NCI-H1417 treated with DMSO at 0.1 percent for 48 hours (cell line): ENCODE measurements around the gene SKA1.

Experiments used
- DNase-seq: peaks from one replicate; lab custom pipeline; 2025; lab: John Stamatoyannopoulos, UW

The SKA1 gene, protein sequence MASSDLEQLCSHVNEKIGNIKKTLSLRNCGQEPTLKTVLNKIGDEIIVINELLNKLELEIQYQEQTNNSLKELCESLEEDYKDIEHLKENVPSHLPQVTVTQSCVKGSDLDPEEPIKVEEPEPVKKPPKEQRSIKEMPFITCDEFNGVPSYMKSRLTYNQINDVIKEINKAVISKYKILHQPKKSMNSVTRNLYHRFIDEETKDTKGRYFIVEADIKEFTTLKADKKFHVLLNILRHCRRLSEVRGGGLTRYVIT

DNA sequence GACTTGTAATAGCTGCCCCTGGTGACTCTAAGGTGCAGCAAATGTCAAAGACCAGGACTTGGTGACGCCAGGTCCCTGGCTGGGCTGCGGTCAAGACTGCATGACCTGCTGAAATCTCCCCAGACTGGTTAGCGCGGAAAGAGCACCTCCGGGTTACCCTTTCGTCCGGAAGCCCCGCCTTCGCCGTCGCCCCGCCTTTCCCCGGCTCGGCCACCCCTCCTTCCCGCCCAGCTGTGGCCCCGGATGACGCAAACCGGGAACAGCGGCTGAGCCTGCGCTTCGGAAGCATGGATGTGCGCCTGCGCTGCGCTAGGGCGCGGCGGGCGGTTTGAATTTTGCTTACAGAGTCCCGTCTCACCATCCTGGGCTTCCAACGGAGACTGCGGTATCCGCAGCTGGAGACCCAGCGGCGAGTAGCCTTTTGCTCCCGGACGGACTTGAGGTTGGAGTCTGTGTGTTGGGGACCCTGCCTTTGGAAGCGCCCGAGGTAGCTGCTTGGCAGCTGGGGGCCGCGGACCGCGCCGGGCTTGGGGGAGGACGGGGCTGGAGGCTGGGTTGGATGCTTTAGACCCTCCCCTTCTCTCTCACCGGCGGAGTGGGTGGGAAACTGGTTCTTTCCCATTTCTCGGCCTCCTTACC, at the start of gene SKA1:
SKA1 (plus strand) TSS at position 294 of the 639 bp plus-strand sequence. CDS start 785 bp downstream, outside the sequence.
- DNase-seq: peak; percentile 86

GRCh38 chr18:50327983-50328382, 46.9 kb upstream of the SKA1 start:
- DNase-seq: no peak

DNA sequence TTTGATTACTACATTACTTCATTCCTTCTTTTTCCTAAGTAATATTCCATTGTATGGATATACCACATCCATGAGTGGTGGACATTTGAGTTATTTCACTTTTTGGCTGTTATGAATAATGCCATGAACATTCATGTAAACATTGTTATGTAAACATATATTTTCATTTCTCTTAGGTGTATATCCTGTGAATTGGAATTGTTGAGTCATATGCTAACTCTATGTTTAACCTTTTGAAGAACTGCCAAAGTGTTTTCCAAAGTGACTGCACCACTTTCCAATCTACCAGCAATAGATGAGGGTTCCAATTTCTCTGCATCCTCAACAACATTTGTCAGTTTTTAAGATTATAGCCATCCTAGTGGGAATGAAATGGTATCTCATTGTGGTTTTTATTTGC, 44.7 kb upstream of the SKA1 start:
- DNase-seq: no peak

GRCh38 chr18:50331691-50332090, 43.2 kb upstream of the SKA1 start:
- DNase-seq: no peak

- DNase-seq: no peak
Measured at GRCh38 chr18:50334546-50335152, 40.2 kb upstream of the SKA1 start.

- no peak for DNase-seq
Measured at GRCh38 chr18:50338122-50338521, 36.7 kb upstream of the SKA1 start.

DNA sequence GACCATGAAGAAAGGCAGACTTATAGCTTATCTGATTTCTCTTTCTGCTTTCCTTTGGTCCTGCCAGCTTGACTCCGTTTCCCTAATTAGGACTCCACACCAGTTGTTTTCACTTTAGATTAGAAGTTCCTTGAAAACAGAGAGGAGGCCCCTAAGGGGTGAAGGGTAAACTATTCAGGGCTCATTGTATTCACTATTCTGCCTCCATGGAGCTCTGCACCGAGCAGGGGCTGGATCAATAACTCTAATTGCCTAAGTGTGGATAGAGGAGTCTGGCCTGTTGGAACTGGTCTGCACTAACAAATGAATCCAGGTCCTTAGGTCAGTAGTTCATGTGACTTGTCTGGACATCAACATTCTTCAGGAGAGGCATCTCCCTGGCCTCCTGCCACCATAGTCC, 36.1 kb upstream of the SKA1 start:
- DNase-seq: no peak

DNA sequence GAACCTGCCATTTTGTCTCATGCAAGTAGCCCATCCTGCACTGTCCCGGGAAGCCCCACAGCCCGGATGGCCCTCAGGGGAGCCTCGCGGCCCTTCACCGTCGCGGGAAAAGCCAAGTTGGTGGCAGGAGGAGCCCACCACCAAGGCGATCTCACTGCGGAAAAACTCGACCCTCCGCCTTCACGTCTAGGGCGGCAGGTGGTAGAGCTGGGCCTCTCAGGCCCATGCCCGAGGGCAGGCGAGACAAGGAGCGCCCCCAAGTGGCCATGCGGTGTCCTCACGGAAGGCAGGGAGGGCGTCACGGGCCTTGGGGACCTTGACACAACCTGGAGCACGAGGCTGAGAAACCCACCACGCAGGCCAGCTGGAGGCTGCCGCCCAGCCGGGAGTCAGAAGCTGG, 34.8 kb upstream of the SKA1 start:
- DNase-seq: no peak

GRCh38 chr18:50341443-50341842, 33.4 kb upstream of the SKA1 start:
- DNase-seq: no peak

DNA sequence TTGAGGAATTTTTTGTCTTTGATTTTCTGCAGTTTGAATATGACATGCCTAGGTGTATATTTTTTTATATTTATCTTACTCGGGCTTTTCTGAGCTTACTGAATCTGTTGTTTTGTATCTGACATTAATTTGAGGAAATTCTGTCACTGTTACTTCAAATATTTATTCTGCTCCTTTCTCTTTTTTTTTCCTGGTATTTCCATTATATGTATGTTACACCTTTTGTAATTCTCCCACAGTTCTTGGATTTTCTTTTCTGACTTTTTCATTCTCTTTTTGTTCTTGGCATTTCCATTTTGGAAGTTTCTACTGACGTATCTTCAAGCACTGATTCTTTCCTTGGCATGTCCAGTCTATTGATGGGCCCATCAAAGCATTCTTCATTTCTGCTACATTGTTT, 24.1 kb upstream of the SKA1 start:
- DNase-seq: no peak

DNA sequence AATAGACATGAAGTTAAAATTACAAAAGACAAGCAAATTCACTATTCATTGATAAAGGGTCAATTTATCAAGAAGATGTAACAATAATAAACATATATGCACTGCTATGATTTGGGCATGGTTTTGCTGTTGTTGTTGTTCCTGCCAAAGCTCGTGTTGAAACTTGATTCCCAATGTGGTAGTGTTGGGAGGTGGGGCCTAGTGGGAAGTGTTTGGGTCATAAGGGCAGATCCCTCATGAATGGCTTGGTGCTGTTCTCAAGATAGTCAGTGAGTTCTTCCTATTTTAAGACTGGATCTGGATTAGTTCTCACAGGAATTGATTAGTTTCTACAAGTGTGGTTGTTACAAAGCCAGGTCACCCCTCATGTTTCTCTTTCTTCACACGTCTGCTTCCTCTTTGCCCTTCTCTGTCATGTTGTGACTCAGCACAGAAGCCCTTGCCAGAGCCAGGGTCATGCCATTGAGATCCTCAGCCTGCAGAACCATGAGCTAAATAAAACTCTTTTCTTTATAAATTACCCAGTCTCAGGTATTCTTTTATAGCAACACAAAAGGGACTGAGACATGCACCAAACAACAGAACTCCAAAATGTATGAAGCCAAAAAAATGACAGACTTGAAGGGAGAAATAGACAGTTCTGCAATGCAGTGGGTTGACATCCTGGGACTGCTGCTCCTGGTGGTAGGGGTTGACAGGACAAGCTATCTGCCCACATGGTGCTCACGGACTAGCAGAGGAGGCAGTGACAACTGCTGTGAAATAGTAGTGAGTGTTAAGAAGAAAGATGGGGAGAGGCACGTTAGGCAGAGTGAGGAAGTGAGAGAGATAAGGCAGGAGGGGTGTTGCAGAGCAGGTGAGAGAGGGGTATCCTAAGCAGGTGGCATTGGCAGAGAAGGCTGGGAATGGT, 18.6 kb upstream of the SKA1 start:
- DNase-seq: no peak

GRCh38 chr18:50358844-50359243, 16.0 kb upstream of the SKA1 start:
- DNase-seq: no peak

DNA sequence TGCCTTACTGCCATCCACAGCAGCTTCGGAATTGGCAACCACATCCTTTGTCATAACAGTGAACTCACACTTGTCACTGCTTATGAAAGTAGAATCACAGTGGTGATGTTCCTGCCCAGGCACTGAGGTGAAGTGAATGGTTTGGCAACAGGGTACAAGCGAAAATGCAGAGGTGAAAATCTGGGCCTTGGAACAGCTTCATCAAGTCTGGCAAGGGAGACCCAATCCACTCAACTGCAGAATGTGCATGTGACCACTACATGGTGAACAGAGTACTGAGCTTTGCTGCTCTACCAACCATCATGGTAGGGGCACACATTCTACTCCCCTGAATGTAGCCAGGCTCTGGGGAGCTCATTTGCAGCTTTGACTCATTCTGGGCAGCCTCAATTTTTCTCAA, 15.0 kb upstream of the SKA1 start:
- no peak for DNase-seq

- DNase-seq: no peak
Measured at GRCh38 chr18:50360611-50361010, 14.2 kb upstream of the SKA1 start.

DNA sequence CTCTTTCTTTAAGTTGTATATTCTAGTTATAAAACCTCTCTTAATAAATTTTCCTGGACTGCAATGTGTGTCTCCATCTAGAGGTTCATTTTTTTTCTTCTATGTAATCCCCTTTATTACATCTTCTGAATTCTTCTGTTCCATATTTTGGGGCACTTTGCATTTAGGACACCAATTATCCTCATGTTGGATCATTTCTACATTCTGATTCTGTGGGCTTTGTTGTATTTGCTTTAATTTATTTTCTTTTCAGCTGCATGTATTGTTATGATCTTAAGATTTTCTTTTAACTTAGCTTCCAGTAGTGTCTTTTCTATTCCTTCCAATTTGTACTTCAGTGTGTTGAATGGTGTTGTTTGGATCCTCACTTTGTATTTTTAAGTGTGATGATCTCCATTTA, 5.2 kb upstream of the SKA1 start:
- DNase-seq: no peak

DNA sequence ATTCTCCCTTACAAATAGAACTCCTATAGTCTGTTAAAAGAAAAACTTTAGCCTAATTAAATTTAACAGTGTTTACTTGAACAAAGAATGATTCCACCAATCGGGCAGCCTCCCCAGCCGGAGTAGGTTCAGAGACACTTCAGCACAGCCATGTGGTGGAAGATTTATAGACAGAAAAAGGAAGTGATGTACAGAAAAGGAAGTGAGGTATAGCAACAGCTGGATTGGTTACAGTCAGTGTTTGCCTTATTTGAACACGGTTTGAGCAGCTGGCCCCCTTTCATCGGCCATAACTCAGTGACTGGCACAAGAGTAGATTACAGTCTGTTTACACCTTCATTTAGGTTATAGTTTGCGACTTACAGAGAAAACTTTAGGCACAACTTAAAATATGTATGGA, 2.1 kb upstream of the SKA1 start:
- DNase-seq: no peak

DNA sequence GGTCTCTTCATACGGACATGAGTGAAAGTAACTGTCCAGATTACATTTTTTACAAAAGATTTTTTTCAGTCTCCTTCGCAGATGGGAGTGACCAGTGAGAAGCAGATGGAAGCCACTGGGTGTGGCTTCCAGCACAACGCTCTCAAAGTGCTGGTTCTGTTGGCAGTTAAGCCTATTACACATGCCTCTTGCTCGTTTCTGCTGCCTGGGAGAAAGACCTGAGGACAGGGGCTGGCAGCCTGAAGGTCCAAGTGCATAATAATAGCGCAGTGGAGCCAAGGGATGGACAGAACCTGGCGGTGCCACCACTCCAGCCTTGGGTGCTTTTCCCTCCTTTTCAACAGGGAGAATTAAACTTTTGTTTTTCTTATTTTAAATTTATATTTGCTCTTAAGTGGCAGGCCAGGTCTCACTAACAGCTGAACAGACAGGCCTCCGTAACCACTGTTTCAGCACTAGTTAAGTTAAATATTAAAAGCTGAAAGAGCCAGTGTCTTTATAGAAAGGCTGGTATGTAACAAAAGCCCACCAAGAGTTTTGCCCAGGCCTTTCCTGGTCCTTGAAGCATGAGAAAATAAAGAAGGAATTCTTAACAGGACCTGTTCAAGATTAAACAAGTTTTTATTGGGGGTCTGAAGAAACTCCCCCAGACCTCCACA, 1.2 kb upstream of the SKA1 start:
- DNase-seq: no peak

GRCh38 chr18:50374220-50374752, 560 bp upstream of the SKA1 start:
- no peak for DNase-seq

GRCh38 chr18:50377061-50377798, 2.4 kb downstream of the SKA1 start:
- no peak for DNase-seq

DNA sequence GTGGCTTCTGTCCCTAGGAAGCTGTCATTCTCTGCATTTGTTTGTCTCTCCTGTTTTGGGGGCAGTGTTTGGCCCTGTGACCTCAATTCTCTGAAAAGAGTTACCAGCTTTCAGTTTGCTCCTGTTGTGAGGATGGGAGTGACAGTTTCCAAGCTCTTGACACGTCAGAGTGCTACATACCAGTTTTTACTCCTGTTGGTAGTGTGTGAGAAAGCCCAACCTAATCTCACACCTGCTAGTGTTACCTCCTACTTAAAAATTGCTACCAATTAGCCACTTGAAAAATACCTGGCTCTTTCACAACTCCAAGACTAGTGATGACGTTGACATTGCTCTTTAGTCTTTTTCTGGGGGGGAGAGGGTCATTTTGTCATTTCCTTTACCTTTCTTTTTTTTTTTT, 14.1 kb downstream of the SKA1 start:
- no peak for DNase-seq

DNA sequence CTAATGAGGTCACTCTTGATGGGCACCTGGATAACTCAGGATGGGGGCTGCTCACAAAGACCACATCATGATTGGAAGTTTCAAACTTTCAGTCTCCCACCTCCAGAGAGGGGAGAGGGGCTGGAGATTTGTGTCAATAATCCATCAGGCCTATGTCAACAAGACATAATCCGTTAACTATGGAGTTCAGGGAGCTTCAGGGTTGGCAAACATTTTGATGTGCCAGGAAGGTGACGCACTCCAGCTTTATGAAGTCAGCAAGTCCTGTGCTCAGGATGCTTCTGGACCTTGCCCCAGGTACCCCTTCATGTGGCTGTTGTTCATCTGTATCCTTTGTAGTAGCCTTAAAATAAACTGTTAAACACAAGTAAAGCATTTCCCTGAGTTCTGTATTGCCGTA, 19.0 kb downstream of the SKA1 start:
- no peak for DNase-seq
